Ectodermal cell (in vitro differentiated cells): ENCODE data around the gene MEI1.

Experiments used
- H3K27ac ChIP-seq: 2 replicates; pipeline ENCODE4 v1.7.0; 2013; ENCODE audit warnings: mild to moderate bottlenecking, low read depth, low read length; ENCODE audit not compliant: insufficient read depth, poor library complexity, severe bottlenecking
- H3K27me3 ChIP-seq: 2 replicates; pipeline ENCODE4 v1.7.0; 2013; ENCODE audit warnings: mild to moderate bottlenecking, low read length; ENCODE audit not compliant: insufficient read depth, control insufficient read depth, poor library complexity, severe bottlenecking
- H3K36me3 ChIP-seq: one replicate; pipeline ENCODE4 v1.7.0; 2013; ENCODE audit warnings: low read length; ENCODE audit not compliant: control insufficient read depth, insufficient read depth
- H3K4me1 ChIP-seq: one replicate; pipeline ENCODE4 v1.7.0; 2013; ENCODE audit warnings: low read length; ENCODE audit not compliant: control insufficient read depth, insufficient read depth
- H3K4me3 ChIP-seq: 2 replicates; pipeline ENCODE4 v1.7.0; 2013; ENCODE audit warnings: low read depth, low read length, control low read depth; ENCODE audit not compliant: insufficient read depth
- H3K9me3 ChIP-seq: 2 replicates; pipeline ENCODE4 v1.7.0; 2013; ENCODE audit warnings: mild to moderate bottlenecking, low read length, moderate library complexity; ENCODE audit not compliant: control insufficient read depth
- WGBS, 2 experiments: methylation state at CpG; one replicate each; pipeline ENCODE4 v1.1.7; 2013; ENCODE audit warnings: missing lambda C conversion rate in 2 of 2; 5-methylcytosine and 5-hydroxymethylcytosine counted together

Gene MEI1

GRCh38 chr22:41818011-41818410 lies 118.7 kb downstream of the MEI1 start:
- no peaks in the 10 kb centered on the region for H3K27me3 ChIP-seq
- H3K27ac ChIP-seq: no peak overlapping the region
- 94 to 95% methylated on average over 5 of the region's 5 CpGs for WGBS, 2 experiments
- H3K9me3 ChIP-seq: no peaks in the 10 kb centered on the region
- H3K4me1 ChIP-seq: no peaks in the 10 kb centered on the region
- H3K36me3 ChIP-seq: no peaks in the 10 kb centered on the region
- no peak overlapping the region for H3K4me3 ChIP-seq

- no peak overlapping the region for H3K27ac ChIP-seq
- no peak overlapping the region for H3K4me3 ChIP-seq
- WGBS, 2 experiments: 94 to 96% methylated on average over 6 of the region's 6 CpGs
Observed at GRCh38 chr22:41818596-41818995, 119.3 kb downstream of the MEI1 start.

GRCh38 chr22:41819257-41819656 lies 120.0 kb downstream of the MEI1 start:
- H3K27ac ChIP-seq: no peak overlapping the region
- H3K36me3 ChIP-seq: no peaks in the 10 kb centered on the region
- H3K4me1 ChIP-seq: no peaks in the 10 kb centered on the region
- no peak overlapping the region for H3K4me3 ChIP-seq
- 95 to 99% methylated on average over 3 to 4 of the region's 4 CpGs for WGBS, 2 experiments
- H3K27me3 ChIP-seq: no peaks in the 10 kb centered on the region
- H3K9me3 ChIP-seq: no peaks in the 10 kb centered on the region

More at GRCh38 chr22:41818596-41818995, 119.3 kb downstream of the MEI1 start:
- Histone ChIP-seq H3K27me3 (no peaks in the 10 kb centered on the region), H3K9me3 (no peaks in the 10 kb centered on the region), H3K4me1 (no peaks in the 10 kb centered on the region), H3K36me3 (no peaks in the 10 kb centered on the region)

- 91 to 94% methylated on average over 5 of the region's 5 CpGs for WGBS, 2 experiments
- no peaks in the 10 kb centered on the region for H3K4me1 ChIP-seq
- H3K36me3 ChIP-seq: no peaks in the 10 kb centered on the region
- no peak overlapping the region for H3K27ac ChIP-seq
- no peaks in the 10 kb centered on the region for H3K27me3 ChIP-seq
- H3K4me3 ChIP-seq: no peak overlapping the region
- H3K9me3 ChIP-seq: no peaks in the 10 kb centered on the region
Observed at GRCh38 chr22:41820447-41820846, 121.1 kb downstream of the MEI1 start.

GRCh38 chr22:41821471-41822316 lies 122.4 kb downstream of the MEI1 start:
- 91 to 92% methylated on average over 12 of the region's 12 CpGs for WGBS, 2 experiments
- no peak overlapping the region for H3K4me3 ChIP-seq
- H3K27ac ChIP-seq: no peak overlapping the region
- H3K4me1 ChIP-seq: peaks cover 9% of the 10 kb centered on the region
- no peaks in the 10 kb centered on the region for H3K27me3 ChIP-seq
- no peaks in the 10 kb centered on the region for H3K36me3 ChIP-seq
- no peaks in the 10 kb centered on the region for H3K9me3 ChIP-seq

GRCh38 chr22:41822317-41823057 lies 123.2 kb downstream of the MEI1 start:
- H3K9me3 ChIP-seq: no peaks in the 10 kb centered on the region
- no peak overlapping the region for H3K27ac ChIP-seq
- H3K27me3 ChIP-seq: no peaks in the 10 kb centered on the region
- no peak overlapping the region for H3K4me3 ChIP-seq
- WGBS, 2 experiments: 94 to 98% methylated on average over 3 of the region's 3 CpGs
- no peaks in the 10 kb centered on the region for H3K36me3 ChIP-seq
- H3K4me1 ChIP-seq: peaks cover 17% of the 10 kb centered on the region

- 77 to 78% methylated on average over 6 of the region's 6 CpGs for WGBS, 2 experiments
- Histone ChIP-seq H3K27ac (no peak overlapping the region), H3K36me3 (no peaks in the 10 kb centered on the region), H3K27me3 (no peaks in the 10 kb centered on the region), H3K4me1 (peaks cover 19% of the 10 kb centered on the region), H3K9me3 (no peaks in the 10 kb centered on the region), H3K4me3 (no peak overlapping the region)
Observed at GRCh38 chr22:41823797-41824196, 124.5 kb downstream of the MEI1 start.

GRCh38 chr22:41825376-41825775 lies 126.1 kb downstream of the MEI1 start:
- no peak overlapping the region for H3K27ac ChIP-seq
- H3K4me3 ChIP-seq: no peak overlapping the region
- peaks cover 19% of the 10 kb centered on the region for H3K4me1 ChIP-seq
- no peaks in the 10 kb centered on the region for H3K36me3 ChIP-seq
- no peaks in the 10 kb centered on the region for H3K27me3 ChIP-seq
- 93% methylated on average over 7 of the region's 7 CpGs for WGBS, 2 experiments
- H3K9me3 ChIP-seq: no peaks in the 10 kb centered on the region

GRCh38 chr22:41826021-41826420 lies 126.7 kb downstream of the MEI1 start:
- no peaks in the 10 kb centered on the region for H3K9me3 ChIP-seq
- H3K27ac ChIP-seq: no peak overlapping the region
- no peak overlapping the region for H3K4me3 ChIP-seq
- 94 to 95% methylated on average over 3 of the region's 3 CpGs for WGBS, 2 experiments
- no peaks in the 10 kb centered on the region for H3K27me3 ChIP-seq
- no peaks in the 10 kb centered on the region for H3K36me3 ChIP-seq
- peaks cover 19% of the 10 kb centered on the region for H3K4me1 ChIP-seq
